GM12878 (cell line): ENCODE data around the gene CNTRL.

Source experiments
- BCL3 ChIP-seq: IDR thresholded peaks from 2 replicates; pipeline ENCODE4 v1.6.1; 2011; ENCODE audit warnings: borderline replicate concordance, low read depth, mild to moderate bottlenecking, moderate library complexity, low read length; ENCODE audit not compliant: insufficient read depth, poor library complexity, severe bottlenecking
- CBX3 ChIP-seq: fragments of 200-600 bp; sonication (generic); IDR thresholded peaks from 2 replicates; pipeline ENCODE4 v1.6.1; 2016; ENCODE audit warnings: low read depth, borderline replicate concordance
- CTCF ChIP-seq, 3 experiments: IDR thresholded peaks in 2 of 3; conservative IDR thresholded peaks in 1 of 3; 2 replicates each; pipeline ENCODE4 v1.5.1; 2011; ENCODE audit warnings: low read depth in 3 of 3, low read length in 3 of 3, mild to moderate bottlenecking in 3 of 3, control low read depth in 2 of 3, moderate library complexity in 2 of 3, inconsistent platforms in 1 of 3, mixed read lengths in 1 of 3; ENCODE audit not compliant: control insufficient read depth in 2 of 3, insufficient read depth in 1 of 3; ENCODE audit errors: extremely low read depth in 1 of 3
- CUX1 ChIP-seq: IDR thresholded peaks from 2 replicates; pipeline ENCODE4 v1.6.1; 2012; ENCODE audit warnings: improper control_type of control experiment, low read depth, low read length; ENCODE audit not compliant: insufficient replicate concordance
- HCFC1 ChIP-seq: fragments of 150-350 bp; IDR thresholded peaks from 2 replicates; pipeline ENCODE4 v1.6.1; 2014; ENCODE audit warnings: low read length
- HDAC2 ChIP-seq: fragments of 200-600 bp; sonication (generic); IDR thresholded peaks from 2 replicates; pipeline ENCODE4 v1.6.1; 2017
- JUND ChIP-seq: IDR thresholded peaks from 2 replicates; pipeline ENCODE4 v1.6.1; 2012; ENCODE audit warnings: low read depth, mild to moderate bottlenecking, low read length, improper control_type of control experiment, moderate library complexity
- NBN ChIP-seq: fragments of 450-650 bp; IDR thresholded peaks from 2 replicates; pipeline ENCODE4 v1.6.1; 2016
- POLR2A ChIP-seq: IDR thresholded peaks from 2 replicates; pipeline ENCODE4 v1.6.1; 2011; ENCODE audit warnings: low read depth, mild to moderate bottlenecking, low read length
- POLR2AphosphoS5 ChIP-seq: IDR thresholded peaks from 2 replicates; pipeline ENCODE4 v1.6.1; 2011; ENCODE audit warnings: mild to moderate bottlenecking, low read length, inconsistent platforms
- REST ChIP-seq: IDR thresholded peaks from 2 replicates; pipeline ENCODE4 v1.6.1; 2012; ENCODE audit warnings: mild to moderate bottlenecking, low read depth, low read length
- SREBF1 ChIP-seq: IDR thresholded peaks from 2 replicates; pipeline ENCODE4 v1.6.1; 2012; ENCODE audit warnings: mild to moderate bottlenecking, low read length
- SREBF2 ChIP-seq: IDR thresholded peaks from 2 replicates; pipeline ENCODE4 v1.6.1; 2012; ENCODE audit warnings: mild to moderate bottlenecking, low read length
- TCF12 ChIP-seq: IDR thresholded peaks from 2 replicates; pipeline ENCODE4 v1.6.1; 2011; ENCODE audit warnings: low read depth, mild to moderate bottlenecking, low read length

- TF ChIP-seq HCFC1 (no peak), TCF12 (no peak), CBX3 (no peak), JUND (no peak), SREBF2 (no peak), NBN (no peak), CTCF (IDR thresholded peaks at IDR 0.05 in 2 of 3, conservative IDR thresholded peaks at IDR 0.05 in 1 of 3; ENCODE audit: control insufficient read depth in 2 of 3, extremely low read depth in 1 of 3, insufficient read depth in 1 of 3, low read depth in 3 of 3, low read length in 3 of 3) (no peak), BCL3 (no peak), POLR2AphosphoS5 (no peak), SREBF1 (no peak), CUX1 (no peak), REST (no peak), HDAC2 (no peak), POLR2A (no peak)
These were observed 36.0 kb upstream of the CNTRL start for GRCh38 chr9:121038804-121039203.
